GM21825 (cell line): ENCODE data around the gene CPLANE1.
A peak's percentile ranks its signal among the peaks of the same experiment; 100 is the strongest.
"Not testable (repeated sequence)": the region's sequence is repeated elsewhere in the genome, so short reads cannot be mapped to it uniquely, and the experiment has no call there.

Experiments
- ATAC-seq: cut with Tn5 transposase; IDR thresholded peaks from one replicate; pipeline ENCODE4 v1.9.1; 2021; ENCODE audit warnings: mild to moderate bottlenecking, moderate library complexity; ENCODE audit not compliant: unreplicated experiment

CPLANE1 gene

GRCh38 chr5:37248970-37249814 lies at the start of gene CPLANE1:
Gene CPLANE1, minus strand, starts transcription at chr5:37249376. Its CDS starts 1,678 bp downstream, at chr5:37247698.
- peak; percentile 78 for ATAC-seq

GRCh38 chr5:37296313-37296712 lies 47.1 kb upstream of the CPLANE1 start:
- ATAC-seq: not testable (repeated sequence)

- no peak for ATAC-seq
Observed at GRCh38 chr5:37283214-37283820, 34.1 kb upstream of the CPLANE1 start.

GRCh38 chr5:37275511-37275910 lies 26.3 kb upstream of the CPLANE1 start:
- no peak for ATAC-seq

GRCh38 chr5:37272511-37272910 lies 23.3 kb upstream of the CPLANE1 start:
- no peak for ATAC-seq

GRCh38 chr5:37268100-37268499 lies 18.9 kb upstream of the CPLANE1 start:
- ATAC-seq: not testable (repeated sequence)

- ATAC-seq: no peak
Observed at GRCh38 chr5:37255774-37256358, 6.7 kb upstream of the CPLANE1 start.

- ATAC-seq: no peak
Observed at GRCh38 chr5:37254581-37254980, 5.4 kb upstream of the CPLANE1 start.

- ATAC-seq: no peak
Observed at GRCh38 chr5:37251665-37252064, 2.5 kb upstream of the CPLANE1 start.

GRCh38 chr5:37249815-37250164 lies 614 bp upstream of the CPLANE1 start:
- no peak for ATAC-seq

GRCh38 chr5:37248421-37248969 lies 681 bp downstream of the CPLANE1 start:
- no peak for ATAC-seq

GRCh38 chr5:37247496-37247895 lies 1.7 kb downstream of the CPLANE1 start:
- no peak for ATAC-seq

- no peak for ATAC-seq
Observed at GRCh38 chr5:37247036-37247435, 2.1 kb downstream of the CPLANE1 start.

GRCh38 chr5:37234288-37234687 lies 14.9 kb downstream of the CPLANE1 start:
- no peak for ATAC-seq

- no peak for ATAC-seq
Observed at GRCh38 chr5:37226377-37226776, 22.8 kb downstream of the CPLANE1 start.

GRCh38 chr5:37222181-37222580 lies 27.0 kb downstream of the CPLANE1 start:
- no peak for ATAC-seq

GRCh38 chr5:37220426-37220825 lies 28.8 kb downstream of the CPLANE1 start:
- ATAC-seq: not testable (repeated sequence)

GRCh38 chr5:37219384-37219783 lies 29.8 kb downstream of the CPLANE1 start:
- ATAC-seq: not testable (repeated sequence)

GRCh38 chr5:37217976-37218375 lies 31.2 kb downstream of the CPLANE1 start:
- no peak for ATAC-seq

GRCh38 chr5:37214550-37214949 lies 34.6 kb downstream of the CPLANE1 start:
- ATAC-seq: no peak

- ATAC-seq: no peak
Observed at GRCh38 chr5:37212096-37212495, 37.1 kb downstream of the CPLANE1 start.

- ATAC-seq: no peak
Observed at GRCh38 chr5:37211661-37212060, 37.5 kb downstream of the CPLANE1 start.
